Activated CD8-positive, alpha-beta memory T cell treated with anti-CD3 and anti-CD28 coated beads, Interleukin-2, amount 50 U/mL, for 4 hours (primary cell): ENCODE data around the gene USP53.
"Not testable (repeated sequence)": the region's sequence is repeated elsewhere in the genome, so short reads cannot be mapped to it uniquely, and the experiment has no call there.

Experiments used
- DNase-seq: peaks from one replicate; pipeline ENCODE4 v3.0.0-alpha.2; 2020

The USP53 gene

GRCh38 chr4:119328695-119329094 lies 116.2 kb downstream of the USP53 start:
- DNase-seq = no peak

- DNase-seq = no peak
These were observed 117.5 kb downstream of the USP53 start for GRCh38 chr4:119329835-119330620.

GRCh38 chr4:119336332-119336979 lies 123.9 kb downstream of the USP53 start:
- not testable (repeated sequence) for DNase-seq

- DNase-seq = no peak
These were observed 124.5 kb downstream of the USP53 start for GRCh38 chr4:119337010-119337409.

GRCh38 chr4:119339895-119340294 lies 127.4 kb downstream of the USP53 start:
- not testable (repeated sequence) for DNase-seq

GRCh38 chr4:119343293-119343692 lies 130.8 kb downstream of the USP53 start:
- DNase-seq = not testable (repeated sequence)
